HG03378 (cell line): ENCODE results near the gene C2orf72.

Source experiments
- ATAC-seq: cut with Tn5 transposase; IDR thresholded peaks from one replicate; pipeline ENCODE4 v1.9.1; 2021; ENCODE audit warnings: mild to moderate bottlenecking, moderate library complexity; ENCODE audit not compliant: unreplicated experiment

Gene C2orf72

GRCh38 chr2:231041061-231041689 lies 3.9 kb downstream of the C2orf72 start:
- ATAC-seq = no peak

GRCh38 chr2:231043796-231044195 lies 6.5 kb downstream of the C2orf72 start:
- no peak for ATAC-seq

DNA sequence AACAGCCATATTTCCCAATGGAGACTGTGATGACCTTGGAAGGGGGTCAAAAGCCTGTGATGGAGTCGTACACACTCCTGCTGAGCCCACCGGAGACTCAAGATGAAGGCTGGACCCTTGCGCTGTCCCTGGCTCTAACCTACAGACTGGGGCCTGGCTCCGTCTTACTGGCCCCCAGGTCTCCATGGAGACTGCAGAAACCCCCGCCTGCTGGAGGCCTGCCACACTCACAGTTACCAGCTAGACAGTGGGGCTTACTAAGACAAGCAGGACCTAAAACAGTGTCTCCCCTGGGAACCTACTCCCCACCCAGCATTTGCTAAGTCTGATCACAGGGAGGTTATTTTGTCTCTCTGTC lies 9.6 kb downstream of the C2orf72 start:
- ATAC-seq = no peak

DNA sequence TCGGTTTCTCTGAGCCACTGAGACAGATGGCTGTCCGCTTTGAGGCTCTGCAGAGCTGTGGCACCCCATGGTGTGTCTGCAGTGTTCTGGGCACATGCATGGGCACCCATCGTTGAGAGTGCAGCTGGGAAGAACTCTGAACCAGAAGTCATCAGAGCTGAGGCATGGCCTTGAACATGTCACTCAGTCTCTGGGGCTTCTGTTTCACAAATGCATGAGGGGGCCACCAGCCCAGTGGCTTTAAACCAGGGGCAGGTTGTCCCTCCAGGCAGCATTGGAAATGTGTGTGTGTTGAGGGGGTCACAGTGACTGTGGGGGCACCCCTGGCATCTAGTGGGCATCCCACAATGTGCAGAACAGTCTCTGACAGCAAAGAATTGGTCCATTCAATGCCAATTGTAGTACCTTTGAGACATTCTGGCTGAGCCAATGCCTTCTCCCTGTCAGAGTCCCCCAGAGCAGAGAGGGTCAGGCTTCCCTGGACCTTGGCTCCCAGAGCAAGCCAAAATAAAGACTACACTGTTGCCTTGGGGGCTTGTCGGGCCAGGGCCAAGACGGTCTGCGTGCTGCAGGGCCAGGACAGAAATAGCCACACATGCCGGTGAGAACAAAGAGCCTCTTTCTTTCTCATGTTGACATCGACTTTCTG lies 10.1 kb downstream of the C2orf72 start:
- no peak for ATAC-seq

DNA sequence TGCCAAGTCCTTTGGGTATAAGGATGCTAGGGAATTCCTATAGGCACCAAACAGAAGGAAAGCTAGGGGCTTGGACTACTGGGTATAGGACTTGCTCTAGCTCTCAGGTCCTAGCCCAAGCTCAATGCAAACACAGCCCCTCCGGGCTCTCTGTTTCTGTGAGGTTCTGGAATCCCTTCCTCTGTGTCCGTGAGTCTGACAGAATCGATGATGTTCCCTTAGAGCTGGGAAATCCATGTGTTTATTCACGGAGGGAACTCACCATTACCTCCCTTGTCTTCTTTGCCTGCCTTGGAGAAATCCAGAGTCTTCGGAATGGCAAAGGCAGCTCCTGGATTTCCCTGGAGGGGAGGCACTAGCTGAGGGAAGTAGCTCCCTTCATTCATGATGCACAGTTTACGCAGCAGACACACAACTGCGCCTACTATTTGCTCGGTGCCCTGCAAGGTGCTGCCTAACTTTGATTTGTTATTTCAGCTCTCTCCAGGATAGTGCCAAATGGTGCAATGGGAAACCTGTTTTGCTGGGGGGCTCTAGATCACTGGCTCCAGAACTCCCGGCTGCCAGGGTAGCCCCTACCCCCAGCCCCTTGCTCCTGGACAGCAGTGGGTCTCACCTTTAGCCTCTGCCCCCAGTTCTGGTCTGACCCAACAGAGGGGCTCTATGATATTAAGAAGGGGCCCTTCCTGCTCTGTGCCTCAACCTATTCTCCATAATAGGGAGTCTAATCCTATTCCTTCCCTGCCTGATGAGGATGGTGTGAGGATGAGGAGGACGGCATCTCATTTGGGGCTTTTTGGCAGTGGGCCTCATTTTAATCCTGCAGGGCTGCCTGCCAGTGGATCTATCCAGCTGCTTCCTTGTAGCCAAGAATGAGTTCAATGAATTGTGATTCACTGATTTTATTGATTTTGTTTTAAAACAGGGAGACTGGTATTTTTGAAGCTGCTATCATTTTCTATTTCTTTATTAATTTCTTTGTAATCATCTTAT lies 10.9 kb downstream of the C2orf72 start:
- no peak for ATAC-seq

DNA sequence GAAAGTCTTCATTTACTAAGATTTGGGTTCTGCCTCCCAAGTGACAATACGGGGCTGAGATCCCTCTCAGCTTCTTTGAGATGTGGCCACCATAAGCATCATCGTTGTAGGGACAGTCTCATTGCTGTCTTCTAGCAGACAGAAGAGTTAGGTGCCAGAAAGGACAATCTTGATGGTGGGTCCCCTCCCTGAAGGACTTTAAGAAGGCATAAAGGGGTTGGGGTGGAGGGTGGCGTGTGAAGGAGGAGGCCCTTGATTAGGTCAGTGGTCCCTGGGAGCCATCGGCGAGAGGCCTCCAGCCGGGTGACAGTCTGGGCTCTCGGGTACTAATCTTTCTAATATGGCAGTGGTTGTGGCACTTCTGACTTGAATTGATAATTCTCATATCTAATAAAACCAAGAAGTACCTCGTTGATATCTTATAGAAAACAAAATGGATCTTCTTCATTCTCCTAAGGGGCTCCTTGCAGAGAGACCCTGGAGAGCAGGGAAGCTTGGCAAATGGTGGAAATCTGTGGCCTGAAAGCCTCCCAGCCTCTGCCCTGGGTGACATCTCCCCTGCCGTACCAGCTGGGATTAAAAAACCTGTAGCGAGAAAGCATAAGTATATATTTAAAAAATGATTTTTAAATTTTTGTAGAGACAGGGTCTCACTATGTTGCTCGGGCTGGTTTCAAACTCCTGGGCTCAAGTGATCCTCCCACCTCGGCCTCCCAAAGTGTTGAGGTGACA lies 12.1 kb downstream of the C2orf72 start:
- ATAC-seq = no peak

DNA sequence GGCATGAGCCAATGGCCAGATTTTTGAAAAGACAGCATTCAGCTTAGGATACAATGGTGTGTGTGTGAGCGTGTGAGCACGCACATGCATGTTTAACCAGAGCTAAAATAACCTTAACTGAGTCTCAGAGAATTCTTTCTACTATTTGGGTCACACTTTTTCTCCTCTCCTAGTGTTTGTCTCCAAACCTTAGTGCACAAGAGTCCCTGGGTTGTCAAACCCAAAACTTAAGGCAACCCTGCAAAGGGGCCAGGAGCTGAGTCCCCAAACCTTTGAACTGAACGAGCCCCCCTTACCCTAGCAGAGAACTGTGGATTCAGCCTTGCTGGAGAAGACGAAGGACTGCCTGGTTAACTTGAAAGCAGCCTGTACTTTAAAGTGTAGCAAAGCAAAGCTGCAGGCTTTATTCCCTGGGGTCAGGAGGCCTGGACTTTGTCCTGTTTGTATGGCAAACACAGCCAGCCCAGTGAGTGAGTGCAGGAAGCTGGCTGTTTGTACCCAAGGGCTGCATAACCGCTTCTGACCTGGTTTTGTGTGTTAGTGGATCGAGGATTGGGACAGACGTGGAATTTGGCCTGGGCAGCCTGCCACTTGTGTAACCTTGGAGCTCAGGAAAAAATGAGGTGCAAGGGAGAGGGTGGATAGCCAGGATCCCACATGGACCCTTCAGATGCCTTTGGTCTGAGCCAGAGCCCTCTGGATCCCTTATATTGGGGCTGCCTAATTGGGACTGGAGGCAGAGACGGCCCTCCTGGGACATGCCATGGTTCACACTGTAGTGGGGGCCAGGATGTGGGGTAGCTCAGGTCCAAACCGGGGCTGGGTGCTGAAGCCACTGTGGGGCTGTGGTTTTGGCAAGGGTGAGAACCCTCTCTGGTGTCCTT lies 12.9 kb downstream of the C2orf72 start:
- no peak for ATAC-seq

- no peak for ATAC-seq
These were observed 13.8 kb downstream of the C2orf72 start for GRCh38 chr2:231051116-231051515.

GRCh38 chr2:231052494-231053451 lies 15.4 kb downstream of the C2orf72 start:
- ATAC-seq = peak; percentile 56

- no peak for ATAC-seq
These were observed 16.5 kb downstream of the C2orf72 start for GRCh38 chr2:231053846-231054245.

DNA sequence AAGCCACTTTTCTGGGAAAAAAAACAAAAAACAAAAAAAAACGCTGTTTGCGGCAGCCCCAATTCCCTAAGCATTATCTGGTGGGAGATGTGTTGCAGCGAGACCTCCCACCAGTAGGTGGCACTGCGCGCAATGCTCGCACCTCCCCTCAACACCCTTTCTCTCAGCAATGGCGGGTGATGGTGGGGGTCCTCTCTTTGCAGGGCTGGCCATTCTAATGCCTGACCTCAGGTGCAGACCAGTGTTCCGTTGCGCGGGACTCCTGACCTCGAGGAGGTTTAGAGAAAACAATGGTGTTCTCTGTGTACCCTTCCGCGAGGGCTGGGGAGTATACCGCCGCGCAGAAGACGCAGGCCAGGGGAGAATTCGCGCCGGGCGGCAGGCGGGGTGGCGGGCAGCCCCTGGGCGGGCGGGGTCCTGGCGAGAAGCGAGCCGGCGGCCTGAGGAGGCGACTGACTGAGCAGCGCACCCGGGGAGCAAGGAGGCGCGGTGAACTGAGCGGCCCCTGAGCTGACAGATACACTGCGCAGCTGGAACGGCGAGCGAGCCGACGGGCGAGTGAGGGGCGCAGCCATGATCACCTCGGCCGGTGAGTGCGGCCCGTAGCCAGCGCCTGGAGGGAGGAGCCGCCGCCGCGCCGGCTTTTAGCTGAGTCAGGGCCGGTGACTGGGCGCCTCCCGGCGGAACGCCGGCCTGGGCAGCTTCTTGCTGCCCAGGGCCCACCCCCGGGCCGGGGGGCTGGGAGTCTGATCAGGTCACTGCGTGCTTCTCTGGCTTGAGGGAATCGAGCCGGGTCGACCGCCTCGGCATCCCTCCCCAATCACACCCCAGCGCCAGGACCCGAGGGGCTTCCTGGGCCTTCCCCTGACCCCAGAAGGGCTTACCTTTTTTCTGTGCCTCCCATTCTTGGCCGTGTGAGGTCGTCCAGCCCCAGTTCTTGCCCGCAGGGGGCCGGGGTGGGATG lies 19.4 kb downstream of the C2orf72 start, which contains the start of gene PSMD1:
Gene PSMD1 (plus strand): TSS at position 415 of the 964 bp plus-strand sequence. CDS start 159 bp downstream, at position 574.
- peak; percentile 69 for ATAC-seq

DNA sequence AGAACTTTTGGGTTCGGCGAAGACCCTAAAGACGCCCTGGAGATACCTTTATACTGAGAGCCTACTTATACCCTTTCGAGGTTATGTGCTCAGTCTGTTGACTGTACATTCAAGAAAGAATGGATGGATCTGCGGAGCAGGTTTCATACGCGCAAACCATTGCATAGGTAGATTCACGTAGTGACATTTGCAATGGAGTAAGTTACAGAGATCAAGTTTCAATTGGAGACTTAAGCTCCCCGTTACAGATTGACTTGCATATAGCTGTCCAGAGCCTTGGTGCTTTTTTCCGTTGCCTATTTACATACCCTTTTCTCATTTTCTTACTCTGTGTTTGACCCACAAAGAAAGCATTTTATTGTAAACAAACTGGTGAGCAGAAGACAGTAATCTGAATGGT lies 20.3 kb downstream of the C2orf72 start:
- no peak for ATAC-seq

- ATAC-seq = no peak
These were observed 21.6 kb downstream of the C2orf72 start for GRCh38 chr2:231058761-231059550.

GRCh38 chr2:231059756-231060155 lies 22.4 kb downstream of the C2orf72 start:
- no peak for ATAC-seq

DNA sequence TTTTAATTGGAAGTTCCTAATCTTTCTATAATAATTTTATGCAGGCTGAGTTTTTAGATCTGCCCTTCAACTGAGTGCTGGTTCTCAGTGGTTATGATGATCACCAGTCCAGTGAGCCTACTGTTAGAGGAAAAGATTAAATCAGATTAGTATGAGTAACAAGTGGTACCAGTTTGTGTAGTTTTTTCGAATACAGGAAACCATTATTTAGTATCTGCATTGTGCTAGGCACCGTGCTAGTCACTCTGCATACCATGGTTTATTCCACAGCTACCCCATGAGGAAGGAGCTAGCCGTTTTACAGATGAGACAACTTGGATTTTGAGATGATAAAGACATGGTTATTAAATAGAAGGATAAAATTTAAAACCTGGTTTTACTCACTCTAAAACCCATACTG lies 25.5 kb downstream of the C2orf72 start:
- ATAC-seq = no peak

DNA sequence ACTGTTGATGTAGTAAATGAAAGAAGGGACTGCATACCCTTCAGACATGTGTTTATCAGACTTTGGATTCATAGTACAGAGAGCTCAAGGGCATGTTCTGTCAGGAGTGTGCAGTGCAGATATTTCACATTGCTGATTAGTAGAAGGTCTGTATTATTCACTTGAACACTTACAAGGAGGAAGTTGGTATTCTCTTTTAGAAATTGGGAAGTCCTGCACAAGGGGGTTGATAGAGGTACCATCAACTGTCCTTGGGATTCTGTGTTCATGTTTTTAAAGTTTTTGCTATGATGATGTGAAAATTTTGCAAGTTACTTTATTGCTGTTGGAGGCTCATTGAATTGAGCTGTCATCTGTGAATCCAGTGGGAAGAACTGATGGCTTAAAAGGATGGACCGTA lies 26.0 kb downstream of the C2orf72 start:
- no peak for ATAC-seq

- no peak for ATAC-seq
These were observed 28.6 kb downstream of the C2orf72 start for GRCh38 chr2:231065966-231066365.
